OCI-LY3 (cell line): ENCODE measurements around the gene NOC4L.

Experiments
- EZH2phosphoT487 ChIP-seq: fragments of 200-600 bp; shearing (Covaris generic); IDR thresholded peaks from 2 replicates; pipeline ENCODE4 v1.6.1; 2018; ENCODE audit warnings: antibody characterized with exemption, mixed run types, low read depth
- TF ChIP-seq, protein P1 (sequence below): fragments of 200-600, 300-600 bp; sonication (generic); IDR thresholded peaks from 2 replicates; pipeline ENCODE4 v1.5.1; 2014; ENCODE audit warnings: antibody characterized with exemption, low read length, low read depth

DNA sequence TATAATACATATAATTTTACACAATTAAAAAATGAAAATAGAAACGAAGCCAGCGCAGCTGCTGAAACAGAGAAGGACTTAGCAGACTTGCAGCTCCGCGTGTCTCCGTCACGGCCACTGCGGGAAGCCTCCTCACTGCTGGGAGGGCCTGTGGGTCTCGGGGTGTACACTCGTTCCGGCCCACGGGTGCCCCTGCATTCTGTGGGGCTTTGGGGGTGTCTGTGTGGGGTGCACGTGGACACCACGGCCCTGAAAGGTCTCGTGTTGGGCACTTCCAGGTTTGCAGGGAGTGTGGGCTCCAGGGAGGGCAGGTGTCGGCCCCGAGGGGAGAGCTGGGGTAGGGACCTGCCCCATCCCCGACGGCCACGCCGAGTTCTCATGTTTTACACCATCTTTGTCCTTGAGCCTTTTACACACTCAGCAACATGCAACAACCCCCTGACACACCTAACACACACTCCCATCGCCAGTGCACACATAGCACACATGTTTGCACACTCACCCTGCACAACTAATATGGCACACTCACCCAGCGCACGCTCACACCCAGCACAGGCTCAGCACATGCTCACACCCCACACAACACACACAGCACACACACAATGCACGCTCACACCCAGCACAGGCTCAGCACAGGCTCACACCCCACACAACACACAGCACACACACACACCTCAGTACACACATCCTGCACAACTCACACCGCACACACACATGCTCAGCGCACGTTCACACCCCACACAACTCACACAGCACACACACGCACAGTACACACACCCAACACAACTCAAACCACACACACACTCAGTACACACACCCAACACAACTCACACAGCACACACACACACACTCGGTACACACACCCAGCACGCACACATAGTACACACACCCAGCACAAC lies 36.6 kb downstream of the NOC4L start:
- TF ChIP-seq, protein P1, sequence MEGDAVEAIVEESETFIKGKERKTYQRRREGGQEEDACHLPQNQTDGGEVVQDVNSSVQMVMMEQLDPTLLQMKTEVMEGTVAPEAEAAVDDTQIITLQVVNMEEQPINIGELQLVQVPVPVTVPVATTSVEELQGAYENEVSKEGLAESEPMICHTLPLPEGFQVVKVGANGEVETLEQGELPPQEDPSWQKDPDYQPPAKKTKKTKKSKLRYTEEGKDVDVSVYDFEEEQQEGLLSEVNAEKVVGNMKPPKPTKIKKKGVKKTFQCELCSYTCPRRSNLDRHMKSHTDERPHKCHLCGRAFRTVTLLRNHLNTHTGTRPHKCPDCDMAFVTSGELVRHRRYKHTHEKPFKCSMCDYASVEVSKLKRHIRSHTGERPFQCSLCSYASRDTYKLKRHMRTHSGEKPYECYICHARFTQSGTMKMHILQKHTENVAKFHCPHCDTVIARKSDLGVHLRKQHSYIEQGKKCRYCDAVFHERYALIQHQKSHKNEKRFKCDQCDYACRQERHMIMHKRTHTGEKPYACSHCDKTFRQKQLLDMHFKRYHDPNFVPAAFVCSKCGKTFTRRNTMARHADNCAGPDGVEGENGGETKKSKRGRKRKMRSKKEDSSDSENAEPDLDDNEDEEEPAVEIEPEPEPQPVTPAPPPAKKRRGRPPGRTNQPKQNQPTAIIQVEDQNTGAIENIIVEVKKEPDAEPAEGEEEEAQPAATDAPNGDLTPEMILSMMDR, result no peak
- no peak for TF ChIP-seq EZH2phosphoT487
